Measurements from ENCODE around the gene AFF3. TPM values are rescaled to one million over a fixed set of nuclear protein-coding genes. Genes with fewer than 3 reads are reported as not detected.
"Not testable (repeated sequence)": the region's sequence is repeated elsewhere in the genome, so short reads cannot be mapped to it uniquely, and the experiment has no call there.

The AFF3 gene
- total and polyA plus RNA-seq, 3 donors from 2014 or later = 18.0 to 34.4 (median 27.1) TPM

- intact Hi-C loops (cut with DNase I; ENCODE audit: low total_unique reads) = no loop called here
- TF ChIP-seq CTCF (IDR thresholded peaks at IDR 0.05) (no peak), POLR2A (IDR thresholded peaks at IDR 0.05) (no peak)
These were observed 21.2 kb upstream of the AFF3 start for GRCh38 chr2:100163605-100164004.

GRCh38 chr2:100161945-100162620 lies 19.7 kb upstream of the AFF3 start:
- Histone ChIP-seq H3K27ac (no peak overlapping the region), H3K36me3 (ENCODE audit: low read depth, missing control alignments) (no peaks in the 10 kb centered on the region), H3K4me1 (no peaks in the 10 kb centered on the region), H3K9me3 (no peaks in the 10 kb centered on the region), H3K27me3 (no peaks in the 10 kb centered on the region), H3K4me3 (no peak overlapping the region)
- no peak for TF ChIP-seq POLR2A (IDR thresholded peaks at IDR 0.05)
- DNase-seq = no peak
- intact Hi-C loops (cut with DNase I; ENCODE audit: low total_unique reads) = no loop called here

More at GRCh38 chr2:100163605-100164004, 21.2 kb upstream of the AFF3 start:
- Histone ChIP-seq H3K4me3 (no peak overlapping the region), H3K4me1 (no peaks in the 10 kb centered on the region), H3K27ac (no peak overlapping the region), H3K9me3 (no peaks in the 10 kb centered on the region), H3K36me3 (ENCODE audit: low read depth, missing control alignments) (no peaks in the 10 kb centered on the region), H3K27me3 (no peaks in the 10 kb centered on the region)
- no peak for DNase-seq

DNA sequence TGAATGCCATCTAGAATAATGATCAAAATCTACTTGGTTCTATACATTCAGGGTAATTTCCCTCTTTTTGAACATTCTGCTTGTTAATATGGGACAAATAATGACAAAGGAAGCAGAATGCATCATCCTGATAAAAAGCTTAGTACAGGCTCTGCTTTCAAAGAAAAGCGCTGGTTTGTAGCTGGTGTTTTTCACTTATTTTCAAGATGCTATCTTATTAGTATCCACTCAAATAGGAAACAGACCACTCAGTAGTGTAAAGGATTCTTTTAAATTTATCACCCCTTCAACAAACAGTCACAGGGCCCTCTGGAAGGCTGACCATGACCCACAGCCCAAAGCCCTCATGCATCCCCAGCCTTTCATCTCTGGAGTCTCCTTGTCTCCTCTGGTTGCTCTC lies 18.0 kb upstream of the AFF3 start:
- intact Hi-C loops (cut with DNase I; ENCODE audit: low total_unique reads) = no loop called here
- Histone ChIP-seq H3K36me3 (ENCODE audit: low read depth, missing control alignments) (no peaks in the 10 kb centered on the region), H3K27ac (no peak overlapping the region), H3K4me1 (no peaks in the 10 kb centered on the region), H3K4me3 (no peak overlapping the region), H3K27me3 (no peaks in the 10 kb centered on the region), H3K9me3 (no peaks in the 10 kb centered on the region)
- DNase-seq = no peak
- TF ChIP-seq CTCF (IDR thresholded peaks at IDR 0.05) (no peak), POLR2A (IDR thresholded peaks at IDR 0.05) (no peak)
- 86 to 89% methylated on average over 1 of the region's 1 CpG for WGBS, 2 donors

DNA sequence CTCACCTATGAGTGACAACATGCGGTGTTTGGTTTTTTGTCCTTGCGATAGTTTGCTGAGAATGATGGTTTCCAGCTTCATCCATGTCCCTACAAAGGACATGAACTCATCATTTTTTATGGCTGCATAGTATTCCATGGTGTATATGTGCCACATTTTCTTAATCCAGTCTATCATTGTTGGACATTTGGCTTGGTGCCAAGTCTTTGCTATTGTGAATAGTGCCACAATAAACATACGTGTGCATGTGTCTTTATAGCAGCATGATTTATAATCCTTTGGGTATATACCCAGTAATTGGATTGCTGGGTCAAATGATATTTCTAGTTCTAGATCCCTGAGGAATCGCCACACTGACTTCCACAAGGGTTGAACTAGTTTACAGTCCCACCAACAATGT lies 9.4 kb upstream of the AFF3 start:
- H3K27me3 ChIP-seq = not testable (repeated sequence)
- 98% methylated on average over 4 of the region's 4 CpGs for WGBS, 2 donors

DNA sequence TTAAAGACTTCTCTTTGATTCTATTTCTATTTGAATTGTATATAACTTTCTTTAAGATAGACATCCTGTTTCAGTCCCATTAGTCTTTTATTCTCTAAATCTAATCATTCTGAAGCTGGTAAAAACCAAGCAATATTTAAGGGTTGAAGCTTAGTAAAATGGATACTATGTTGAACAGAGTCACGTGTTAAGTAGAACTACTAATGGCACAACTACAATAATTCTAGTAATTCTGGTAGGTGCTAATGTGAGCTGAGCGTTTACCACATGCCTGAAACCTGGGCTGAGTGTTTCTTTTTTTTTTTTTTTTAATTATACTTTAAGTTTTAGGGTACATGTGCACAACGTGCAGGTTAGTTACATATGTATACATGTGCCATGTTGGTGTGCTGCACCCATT lies 8.9 kb upstream of the AFF3 start:
- WGBS, 2 donors = 95% methylated on average over 3 of the region's 3 CpGs
- intact Hi-C loops (cut with DNase I; ENCODE audit: low total_unique reads) = no loop called here

More for the DNA sequence above, 9.4 kb upstream of the AFF3 start:
- H3K4me1 ChIP-seq; H3K4me3 ChIP-seq; H3K9me3 ChIP-seq; H3K27ac ChIP-seq; intact Hi-C loops (cut with DNase I; ENCODE audit: low total_unique reads); H3K36me3 ChIP-seq (ENCODE audit: low read depth, missing control alignments); DNase-seq: not testable (repeated sequence)

More for the DNA sequence above, 8.9 kb upstream of the AFF3 start:
- H3K27me3 ChIP-seq = no peaks in the 10 kb centered on the region
- H3K9me3 ChIP-seq = no peaks in the 10 kb centered on the region
- no peak for DNase-seq
- TF ChIP-seq POLR2A (IDR thresholded peaks at IDR 0.05) = no peak
- TF ChIP-seq CTCF (IDR thresholded peaks at IDR 0.05) = no peak
- no peak overlapping the region for H3K4me3 ChIP-seq
- no peak overlapping the region for H3K27ac ChIP-seq
- H3K4me1 ChIP-seq = no peaks in the 10 kb centered on the region
- no peaks in the 10 kb centered on the region for H3K36me3 ChIP-seq (ENCODE audit: low read depth, missing control alignments)
